ENCODE data around the gene KAZN. TPM values are rescaled to one million over a fixed set of nuclear protein-coding genes. Genes with fewer than 3 reads are reported as not detected.

The KAZN gene
- total and polyA plus RNA-seq, 11 donors: 0.65 to 6.5 (median 2.3) TPM

- H3K27ac ChIP-seq: no peak overlapping the region
- 79 to 96% (median 86%) methylated on average over 5 of the region's 5 CpGs for WGBS, 4 donors
- ATAC-seq (no peak), DNase-seq (no peak)
- peaks cover 0 to 17% (median 0%) of the 10 kb centered on the region in 9 donors for H3K27me3 ChIP-seq
- TF ChIP-seq CTCF (IDR thresholded peaks at IDR 0.05) (no peak), POLR2A (IDR thresholded peaks at IDR 0.05) (no peak)
- H3K36me3 ChIP-seq: no peaks in the 10 kb centered on the region
- H3K4me3 ChIP-seq: no peak overlapping the region
- peaks cover 0 to 4% (median 0%) of the 10 kb centered on the region in 12 donors for H3K4me1 ChIP-seq
- no peaks in the 10 kb centered on the region for H3K9me3 ChIP-seq
- intact Hi-C loops (cut with DNase I): loop anchor here in 1 of 10 donors (10.0 kb wide), 1 partner anchor 56 kb away; no protein-coding TSS in a partner anchor
These were observed 32.5 kb downstream of the KAZN start for GRCh38 chr1:14630986-14631385.

GRCh38 chr1:14631421-14631820 lies 32.9 kb downstream of the KAZN start:
- intact Hi-C loops (cut with DNase I): loop anchor here in 1 of 10 donors (10.0 kb wide), 1 partner anchor 57 kb away; no protein-coding TSS in a partner anchor
- no peak for ATAC-seq

GRCh38 chr1:14634486-14634885 lies 36.0 kb downstream of the KAZN start:
- Histone ChIP-seq H3K36me3 (no peaks in the 10 kb centered on the region), H3K4me1 (no peaks in the 10 kb centered on the region), H3K27me3 (peaks cover 0 to 10% (median 0%) of the 10 kb centered on the region in 9 donors), H3K27ac (no peak overlapping the region), H3K4me3 (no peak overlapping the region), H3K9me3 (no peaks in the 10 kb centered on the region)
- ATAC-seq (no peak), DNase-seq (no peak)
- TF ChIP-seq CTCF (IDR thresholded peaks at IDR 0.05): no peak
- TF ChIP-seq POLR2A (IDR thresholded peaks at IDR 0.05): no peak
- 34 to 41% (median 36%) methylated on average over 5 of the region's 5 CpGs for WGBS, 4 donors
- intact Hi-C loops (cut with DNase I): loop anchor here in 1 of 10 donors (10.0 kb wide), 1 partner anchor 60 kb away; no protein-coding TSS in a partner anchor

More at GRCh38 chr1:14631421-14631820, 32.9 kb downstream of the KAZN start:
- no peak for TF ChIP-seq CTCF (IDR thresholded peaks at IDR 0.05)
- no peak for TF ChIP-seq POLR2A (IDR thresholded peaks at IDR 0.05)
- Histone ChIP-seq H3K4me1 (peaks cover 0 to 4% (median 0%) of the 10 kb centered on the region in 12 donors), H3K4me3 (no peak overlapping the region), H3K36me3 (no peaks in the 10 kb centered on the region), H3K27ac (no peak overlapping the region), H3K9me3 (no peaks in the 10 kb centered on the region), H3K27me3 (peaks cover 0 to 16% (median 0%) of the 10 kb centered on the region in 9 donors)
- DNase-seq: no peak
- WGBS, 4 donors: 73 to 81% (median 78%) methylated on average over 9 to 10 of the region's 10 CpGs

- TF ChIP-seq POLR2A (IDR thresholded peaks at IDR 0.05) (no peak), CTCF (IDR thresholded peaks at IDR 0.05) (no peak)
- no peaks in the 10 kb centered on the region for H3K4me1 ChIP-seq
- no peak overlapping the region for H3K27ac ChIP-seq
- no peaks in the 10 kb centered on the region for H3K9me3 ChIP-seq
- no peak for DNase-seq
- ATAC-seq: no peak
- H3K4me3 ChIP-seq: no peak overlapping the region
- 93 to 95% (median 94%) methylated on average over 9 of the region's 9 CpGs for WGBS, 4 donors
- no peaks in the 10 kb centered on the region for H3K36me3 ChIP-seq
- H3K27me3 ChIP-seq: peaks cover 0 to 10% (median 0%) of the 10 kb centered on the region in 9 donors
- intact Hi-C loops (cut with DNase I): loop anchor here in 1 of 10 donors (10.0 kb wide), 1 partner anchor 61 kb away; no protein-coding TSS in a partner anchor
These were observed 36.9 kb downstream of the KAZN start for GRCh38 chr1:14635421-14635820.
